22Rv1 (cell line): ENCODE results near the gene HOMER1.

Source experiments
- CTCF ChIP-seq: fragments of 450-650 bp; IDR thresholded peaks from 2 replicates; pipeline ENCODE4 v1.5.1; 2017; ENCODE audit warnings: mild to moderate bottlenecking
- ZFX ChIP-seq: fragments of 450-650 bp; IDR thresholded peaks from 2 replicates; pipeline ENCODE4 v1.6.1; 2017; ENCODE audit warnings: antibody characterized with exemption, borderline replicate concordance

GRCh38 chr5:79508794-79509193 is 5.1 kb downstream of the HOMER1 start:
- TF ChIP-seq CTCF (no peak), ZFX (no peak)
